HUES48 (cell line): ENCODE results near the gene FOXJ1.

Experiments
- H3K27ac ChIP-seq: one replicate; pipeline ENCODE4 v1.7.0; 2013; ENCODE audit warnings: low read depth, low read length, inconsistent platforms
- H3K27me3 ChIP-seq: 2 replicates; pipeline ENCODE4 v1.6.1; 2013; ENCODE audit warnings: mild to moderate bottlenecking, low read length; ENCODE audit not compliant: control insufficient read depth, insufficient read depth
- H3K36me3 ChIP-seq: 2 replicates; pipeline ENCODE4 v1.6.1; 2013; ENCODE audit warnings: low read length; ENCODE audit not compliant: control insufficient read depth, insufficient read depth
- H3K4me1 ChIP-seq: 2 replicates; pipeline ENCODE4 v1.6.1; 2013; ENCODE audit warnings: mild to moderate bottlenecking, low read length; ENCODE audit not compliant: control insufficient read depth, insufficient read depth
- H3K4me3 ChIP-seq: 2 replicates; pipeline ENCODE4 v1.5.1; 2013; ENCODE audit warnings: mild to moderate bottlenecking, low read depth, low read length
- H3K9ac ChIP-seq: 2 replicates; pipeline ENCODE4 v1.6.1; 2013; ENCODE audit warnings: mild to moderate bottlenecking, low read depth, low read length, moderate library complexity
- H3K9me3 ChIP-seq: 2 replicates; pipeline ENCODE4 v1.6.1; 2013; ENCODE audit warnings: low read length; ENCODE audit not compliant: control insufficient read depth, insufficient read depth

FOXJ1 gene

DNA sequence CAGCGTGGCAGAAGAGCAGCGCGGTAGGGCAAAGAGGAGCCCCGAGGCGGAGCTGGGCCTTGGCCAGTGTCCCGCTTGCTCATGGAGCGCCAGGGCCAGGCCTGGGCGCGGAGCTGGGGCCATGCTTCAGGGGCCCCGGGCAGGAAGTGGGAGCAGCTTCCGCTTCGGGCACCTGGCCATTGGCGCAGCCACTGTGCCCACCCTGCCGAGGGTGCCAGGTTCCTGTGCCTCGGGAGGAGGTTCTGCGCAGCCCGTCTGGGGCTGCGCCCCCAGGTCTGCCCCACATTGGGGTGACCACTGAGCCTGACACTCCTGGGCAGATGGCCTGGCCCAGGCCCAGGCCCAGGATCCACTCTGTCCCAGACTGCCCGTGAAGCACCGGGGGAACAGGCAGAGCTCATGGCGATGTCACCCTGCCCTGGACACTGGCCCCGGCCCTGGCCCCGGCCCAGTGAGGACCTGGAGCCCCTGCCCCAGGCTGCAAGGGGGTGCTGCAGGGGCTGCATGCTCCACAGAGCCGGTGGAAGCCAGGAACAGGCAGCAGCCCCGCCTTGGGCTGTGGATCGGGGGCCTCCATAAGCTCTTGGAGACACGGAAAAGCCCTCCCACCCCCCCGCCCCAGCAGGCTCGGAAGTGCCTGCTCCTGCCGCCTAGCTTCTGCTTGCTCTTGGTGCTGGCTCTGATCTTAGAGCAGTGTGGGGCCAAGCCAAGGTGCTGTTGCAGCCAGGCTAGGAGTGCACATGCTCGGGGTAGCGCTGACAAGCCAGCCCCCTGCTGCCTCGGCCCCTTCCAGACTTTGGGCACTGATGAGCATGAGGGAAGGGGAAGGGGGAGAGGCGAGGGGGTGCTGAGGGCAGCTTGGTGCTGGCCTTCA, 35.9 kb upstream of the FOXJ1 start:
- H3K27ac ChIP-seq = no peak overlapping the region
- no peak overlapping the region for H3K4me3 ChIP-seq
- no peaks in the 10 kb centered on the region for H3K9me3 ChIP-seq
- H3K4me1 ChIP-seq = peaks cover 5% of the 10 kb centered on the region
- no peaks in the 10 kb centered on the region for H3K36me3 ChIP-seq
- no peak overlapping the region for H3K9ac ChIP-seq
- no peaks in the 10 kb centered on the region for H3K27me3 ChIP-seq

DNA sequence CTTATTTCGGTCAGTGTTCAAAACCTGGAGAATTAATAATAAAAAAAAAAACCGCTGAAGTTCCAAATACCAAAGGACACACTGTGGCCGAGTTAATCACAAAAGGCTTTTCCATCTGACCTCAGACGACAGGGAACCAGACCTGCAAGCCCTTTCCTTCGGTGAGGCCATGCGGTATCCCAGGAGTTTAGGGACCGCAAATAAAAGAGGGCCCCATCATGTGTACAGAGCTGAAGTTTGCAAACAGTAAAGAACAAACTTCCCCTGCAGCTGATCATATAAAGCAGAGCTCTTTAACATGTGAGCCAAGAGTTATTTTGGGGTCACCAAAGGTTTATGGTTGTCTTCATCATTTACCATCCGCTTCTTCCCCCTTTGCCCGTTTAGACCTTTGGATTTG, 33.0 kb upstream of the FOXJ1 start:
- H3K9ac ChIP-seq = no peak overlapping the region
- H3K4me3 ChIP-seq = no peak overlapping the region
- H3K36me3 ChIP-seq = no peaks in the 10 kb centered on the region
- no peaks in the 10 kb centered on the region for H3K9me3 ChIP-seq
- H3K27ac ChIP-seq = no peak overlapping the region
- H3K4me1 ChIP-seq = 0 out of 2 replicates have a peak, but pooled peaks cover 4% of the 10 kb centered on the region
- H3K27me3 ChIP-seq = no peaks in the 10 kb centered on the region

DNA sequence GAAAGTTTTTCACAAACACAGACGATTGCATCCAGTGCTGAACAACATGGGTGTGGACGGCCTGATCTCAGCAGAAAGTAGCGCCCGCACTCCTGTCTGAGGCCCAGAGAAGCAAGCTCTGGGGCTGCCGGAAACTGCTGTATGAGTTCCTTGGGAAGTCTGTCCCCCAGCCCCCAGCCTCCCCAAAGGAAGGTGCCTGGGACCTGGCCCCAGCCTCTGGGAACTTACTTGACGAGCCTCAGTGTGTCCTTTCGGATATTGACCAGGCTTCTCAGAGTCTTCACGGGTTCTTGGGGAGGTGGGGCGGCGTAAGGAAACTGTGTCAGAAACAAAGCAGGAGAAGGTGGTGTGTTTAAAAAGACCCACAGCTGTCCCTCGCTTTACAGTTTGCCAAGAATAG, 32.4 kb upstream of the FOXJ1 start:
- H3K4me1 ChIP-seq = 0 out of 2 replicates have a peak, but pooled peaks cover 4% of the 10 kb centered on the region
- no peaks in the 10 kb centered on the region for H3K27me3 ChIP-seq
- no peak overlapping the region for H3K4me3 ChIP-seq
- H3K9me3 ChIP-seq = no peaks in the 10 kb centered on the region
- no peaks in the 10 kb centered on the region for H3K36me3 ChIP-seq
- no peak overlapping the region for H3K9ac ChIP-seq
- no peak overlapping the region for H3K27ac ChIP-seq

DNA sequence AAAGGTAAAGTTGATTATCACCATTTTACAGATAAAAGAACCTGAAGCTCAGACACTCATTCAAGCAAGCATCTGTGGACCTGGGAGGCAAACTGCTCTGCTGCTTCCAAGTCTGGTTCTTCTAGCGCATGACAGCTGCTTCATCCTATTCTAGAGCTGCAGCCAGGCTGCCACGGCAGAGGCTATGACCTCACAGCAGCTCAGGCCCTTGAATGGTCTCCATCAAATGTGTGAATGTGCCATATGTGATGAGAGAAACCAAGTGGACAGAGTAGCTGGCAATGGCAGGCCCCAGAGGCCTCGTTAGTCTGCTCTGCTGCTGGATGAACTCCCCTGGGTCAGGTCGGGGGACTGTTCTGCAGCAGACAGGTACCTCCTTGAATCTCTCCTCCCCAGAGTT, 30.7 kb upstream of the FOXJ1 start:
- no peaks in the 10 kb centered on the region for H3K27me3 ChIP-seq
- H3K4me3 ChIP-seq = no peak overlapping the region
- no peaks in the 10 kb centered on the region for H3K36me3 ChIP-seq
- no peak overlapping the region for H3K27ac ChIP-seq
- H3K4me1 ChIP-seq = 0 out of 2 replicates have a peak, but pooled peaks cover 4% of the 10 kb centered on the region
- H3K9me3 ChIP-seq = no peaks in the 10 kb centered on the region
- no peak overlapping the region for H3K9ac ChIP-seq

DNA sequence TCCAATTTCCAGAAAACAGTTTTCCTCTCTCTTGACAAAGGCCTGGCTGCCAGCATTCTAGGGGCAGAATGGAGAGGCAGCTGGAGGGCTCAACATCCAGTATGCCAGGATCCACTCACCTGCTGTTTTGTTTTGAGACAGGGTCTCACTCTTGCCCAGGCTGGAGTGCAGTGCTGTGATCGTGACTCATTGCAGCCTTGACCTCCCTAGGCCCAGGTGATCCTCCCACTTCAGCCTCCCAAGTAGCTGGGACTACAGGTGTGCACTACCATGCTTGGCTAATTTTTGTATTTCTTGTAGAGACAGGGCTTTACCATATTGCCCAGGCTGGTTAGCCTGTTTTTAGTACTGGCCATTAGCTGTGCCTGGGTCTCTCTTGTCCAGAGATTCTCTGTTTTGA, 29.1 kb upstream of the FOXJ1 start:
- no peaks in the 10 kb centered on the region for H3K27me3 ChIP-seq
- H3K4me3 ChIP-seq = no peak overlapping the region
- no peak overlapping the region for H3K9ac ChIP-seq
- H3K9me3 ChIP-seq = no peaks in the 10 kb centered on the region
- H3K27ac ChIP-seq = no peak overlapping the region
- H3K36me3 ChIP-seq = no peaks in the 10 kb centered on the region
- H3K4me1 ChIP-seq = no peaks in the 10 kb centered on the region

DNA sequence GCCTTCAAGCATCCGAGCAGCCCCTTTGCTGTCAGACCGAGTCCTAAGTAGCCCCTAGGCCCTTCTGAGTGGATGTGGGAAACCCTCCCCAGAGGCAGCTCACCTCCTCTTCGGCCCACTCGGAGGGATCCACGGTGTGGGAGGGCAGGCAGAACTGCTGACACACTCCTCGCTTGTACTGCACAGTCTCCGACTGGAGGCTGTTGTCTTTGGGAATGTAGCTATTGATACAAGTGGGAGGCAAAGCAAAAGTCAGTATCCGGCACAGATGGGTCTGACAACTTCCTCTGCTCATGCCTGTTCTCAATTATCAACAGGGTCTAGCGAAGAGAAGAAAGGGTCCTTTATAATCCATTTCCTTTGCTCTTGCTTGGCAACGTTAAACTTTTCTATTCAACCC, 25.9 kb upstream of the FOXJ1 start:
- Histone ChIP-seq H3K27me3 (no peaks in the 10 kb centered on the region), H3K4me3 (no peak overlapping the region), H3K36me3 (no peaks in the 10 kb centered on the region), H3K4me1 (peaks cover 16% of the 10 kb centered on the region), H3K27ac (no peak overlapping the region), H3K9ac (no peak overlapping the region), H3K9me3 (no peaks in the 10 kb centered on the region)

- Histone ChIP-seq H3K9me3 (no peaks in the 10 kb centered on the region), H3K9ac (no peak overlapping the region), H3K4me3 (no peak overlapping the region), H3K27me3 (no peaks in the 10 kb centered on the region), H3K27ac (no peak overlapping the region), H3K4me1 (peaks cover 16% of the 10 kb centered on the region), H3K36me3 (no peaks in the 10 kb centered on the region)
These were observed 25.1 kb upstream of the FOXJ1 start for GRCh38 chr17:76166168-76166567.

DNA sequence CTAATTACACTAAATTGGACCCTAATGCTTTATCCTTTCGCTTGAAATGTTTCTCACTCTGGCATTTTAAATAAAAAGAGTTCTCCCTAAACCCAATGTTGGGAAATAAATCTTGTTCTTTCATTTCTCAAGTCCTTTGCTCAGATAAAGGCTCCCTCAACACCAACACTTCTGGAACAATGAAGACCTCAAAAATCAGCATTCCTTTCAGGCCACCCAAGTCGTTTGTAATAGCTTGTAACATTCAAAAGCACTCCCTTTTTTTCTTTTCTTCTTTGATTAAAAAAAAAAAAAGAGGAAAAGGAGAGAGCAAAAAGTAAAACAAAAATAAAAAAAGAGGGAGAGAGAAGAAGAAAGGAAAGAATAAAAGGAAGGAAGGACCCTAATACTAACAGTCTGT, 23.3 kb upstream of the FOXJ1 start:
- no peak overlapping the region for H3K27ac ChIP-seq

GRCh38 chr17:76163919-76164318, 22.9 kb upstream of the FOXJ1 start:
- Histone ChIP-seq H3K36me3 (no peaks in the 10 kb centered on the region), H3K27ac (no peak overlapping the region), H3K9me3 (no peaks in the 10 kb centered on the region), H3K4me3 (no peak overlapping the region), H3K27me3 (no peaks in the 10 kb centered on the region), H3K4me1 (peaks cover 16% of the 10 kb centered on the region), H3K9ac (no peak overlapping the region)

More for the DNA sequence above, 23.3 kb upstream of the FOXJ1 start:
- H3K4me1 ChIP-seq = peaks cover 16% of the 10 kb centered on the region
- no peak overlapping the region for H3K9ac ChIP-seq
- no peaks in the 10 kb centered on the region for H3K27me3 ChIP-seq
- H3K4me3 ChIP-seq = no peak overlapping the region
- H3K36me3 ChIP-seq = no peaks in the 10 kb centered on the region
- H3K9me3 ChIP-seq = no peaks in the 10 kb centered on the region

GRCh38 chr17:76161619-76162266, 20.7 kb upstream of the FOXJ1 start:
- no peaks in the 10 kb centered on the region for H3K9me3 ChIP-seq
- no peak overlapping the region for H3K4me3 ChIP-seq
- no peaks in the 10 kb centered on the region for H3K36me3 ChIP-seq
- H3K27ac ChIP-seq = no peak overlapping the region
- no peak overlapping the region for H3K9ac ChIP-seq
- H3K4me1 ChIP-seq = peaks cover 16% of the 10 kb centered on the region
- no peaks in the 10 kb centered on the region for H3K27me3 ChIP-seq

DNA sequence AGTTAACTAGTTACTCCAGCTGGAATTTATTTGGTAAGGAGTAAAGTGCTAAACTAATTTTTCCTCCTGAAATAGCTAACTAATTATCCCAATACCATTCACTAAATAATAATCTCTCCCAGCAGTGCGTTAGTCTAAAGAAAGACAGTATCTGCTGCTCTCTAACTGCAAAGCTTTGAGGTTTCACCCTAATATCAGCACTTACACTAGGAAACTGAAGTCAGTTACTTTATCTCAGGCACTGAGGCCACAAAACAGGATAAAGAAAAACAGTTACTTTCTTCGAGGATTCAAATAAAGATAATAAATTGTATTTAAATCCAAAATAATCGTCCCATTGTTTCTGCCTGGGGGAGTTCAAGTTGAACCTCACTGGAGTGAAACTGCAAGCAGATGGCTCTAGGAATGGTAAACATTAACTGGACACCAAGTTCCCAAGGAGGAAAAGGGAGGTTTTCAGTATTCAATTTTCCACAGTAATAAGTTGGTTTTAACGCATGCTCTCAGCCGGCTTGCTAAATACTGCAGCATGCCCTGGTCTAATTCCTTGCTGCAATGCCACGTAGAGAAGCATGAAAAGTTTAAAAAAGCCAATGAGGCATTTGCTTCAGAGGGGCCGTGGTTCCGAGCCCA, 20.0 kb upstream of the FOXJ1 start:
- Histone ChIP-seq H3K27ac (no peak overlapping the region), H3K36me3 (no peaks in the 10 kb centered on the region), H3K4me3 (no peak overlapping the region), H3K9me3 (no peaks in the 10 kb centered on the region), H3K9ac (no peak overlapping the region), H3K27me3 (no peaks in the 10 kb centered on the region), H3K4me1 (peaks cover 16% of the 10 kb centered on the region)
